RCC 7860 (cell line): ENCODE results near the gene NOL6.

Experiments used
- DNase-seq: peaks from one replicate; pipeline ENCODE4 v3.0.0-alpha.2; 2015; ENCODE audit warnings: low spot score
- FAIRE-seq: peaks from 2 replicates; lab custom pipeline; 2012; peaks lifted over from hg19 to GRCh38; lab: Jason Lieb, UNC

The NOL6 gene

GRCh38 chr9:33453286-33453860 is 20.4 kb downstream of the NOL6 start:
- FAIRE-seq: no peak
- no peak for DNase-seq

DNA sequence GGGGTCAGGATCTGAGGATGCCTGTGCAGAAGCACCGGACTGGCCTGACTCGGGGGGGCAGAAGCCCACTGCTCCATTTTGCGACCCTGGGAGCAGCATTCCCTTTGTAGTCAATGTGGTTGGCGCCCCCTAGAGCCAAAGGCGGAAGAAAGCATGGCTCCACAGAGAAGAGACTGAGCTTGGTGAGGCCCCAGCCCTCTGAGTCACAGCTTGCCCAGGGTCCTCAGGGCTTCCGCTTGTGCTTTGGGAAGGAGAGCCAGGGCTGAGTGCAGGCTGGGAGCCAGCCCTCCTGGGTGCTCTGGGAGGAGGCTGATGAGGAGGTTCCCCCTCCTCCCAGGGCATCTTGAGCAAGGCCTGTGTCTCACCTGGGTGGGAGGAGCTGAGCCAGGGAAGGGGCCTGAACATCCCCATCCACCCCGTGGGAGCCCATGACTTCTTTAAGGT is 20.9 kb downstream of the NOL6 start:
- DNase-seq (peak; percentile 40), FAIRE-seq (no peak)

GRCh38 chr9:33450621-33451146 is 23.0 kb downstream of the NOL6 start:
- no peak for FAIRE-seq

DNA sequence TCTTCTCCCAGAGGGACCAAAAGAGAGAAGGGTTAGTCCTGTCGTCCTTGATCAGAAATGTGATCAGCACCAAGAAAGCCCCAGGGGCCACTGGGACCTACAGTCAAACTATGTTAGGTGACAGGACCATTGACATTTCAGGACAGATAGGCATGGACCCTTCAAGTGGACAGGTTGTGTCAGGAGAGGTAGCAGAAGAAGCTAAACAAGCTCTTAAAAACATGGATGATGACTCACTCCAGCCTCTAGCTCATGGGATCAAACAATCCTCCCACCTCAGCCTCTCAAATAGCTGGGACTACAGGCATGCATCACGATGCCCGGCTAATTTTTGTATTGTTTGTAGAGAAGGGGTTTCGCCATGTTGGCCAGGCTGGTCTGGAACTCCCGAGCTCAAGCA is 24.0 kb downstream of the NOL6 start:
- FAIRE-seq: no peak
- DNase-seq: no peak

More at GRCh38 chr9:33450621-33451146, 23.0 kb downstream of the NOL6 start:
- DNase-seq: no peak

- no peak for DNase-seq
- no peak for FAIRE-seq
These were observed 25.7 kb downstream of the NOL6 start for GRCh38 chr9:33447799-33448553.

DNA sequence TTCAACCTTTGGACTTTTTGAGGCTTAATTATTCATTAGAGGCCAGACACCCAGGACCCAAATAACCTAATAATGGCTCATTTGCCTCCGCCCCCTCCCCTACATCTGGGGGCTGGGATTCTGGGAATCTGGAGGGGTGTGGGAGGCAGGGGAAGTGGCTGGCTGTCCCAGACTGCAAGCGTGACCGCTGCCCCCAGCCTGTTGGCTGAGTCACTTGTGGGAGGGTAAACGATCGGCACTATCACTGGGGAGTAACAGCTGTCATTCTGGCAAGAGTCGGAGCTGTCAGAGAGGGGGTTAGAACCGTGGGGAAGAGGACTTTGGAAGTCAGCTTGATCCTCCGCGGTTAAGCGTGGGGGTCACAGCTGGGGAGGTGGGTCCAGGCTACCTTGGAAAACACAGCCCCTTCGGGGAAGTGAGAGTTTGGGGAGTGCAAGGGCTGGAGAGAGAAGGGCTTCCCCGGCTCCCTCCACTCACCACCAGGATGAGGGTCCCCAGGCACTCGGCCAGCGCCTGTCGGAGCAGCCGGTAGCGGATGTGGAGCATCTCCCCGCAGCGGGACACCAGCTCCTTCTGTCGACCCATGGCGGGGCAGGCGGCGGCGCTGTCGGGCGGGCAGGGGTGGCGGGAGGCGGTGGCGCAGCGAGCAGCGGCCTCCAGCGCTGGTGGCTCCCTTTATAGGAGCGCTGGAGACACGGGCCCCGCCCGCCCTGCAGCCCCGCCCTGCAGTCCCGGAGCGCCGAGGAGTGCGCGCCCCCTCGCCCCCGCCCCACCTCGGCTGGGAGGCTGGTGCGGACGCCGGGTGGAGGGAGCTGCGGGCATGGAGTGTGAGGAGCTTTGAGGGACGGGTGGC is 26.6 kb downstream of the NOL6 start, which contains the start of gene AQP3:
Gene AQP3, minus strand, starts transcription at position 648 of the 853 bp plus-strand sequence. Its CDS starts 63 bp downstream, at position 585.
- FAIRE-seq (peak; percentile 78), DNase-seq (peak; percentile 67)

DNA sequence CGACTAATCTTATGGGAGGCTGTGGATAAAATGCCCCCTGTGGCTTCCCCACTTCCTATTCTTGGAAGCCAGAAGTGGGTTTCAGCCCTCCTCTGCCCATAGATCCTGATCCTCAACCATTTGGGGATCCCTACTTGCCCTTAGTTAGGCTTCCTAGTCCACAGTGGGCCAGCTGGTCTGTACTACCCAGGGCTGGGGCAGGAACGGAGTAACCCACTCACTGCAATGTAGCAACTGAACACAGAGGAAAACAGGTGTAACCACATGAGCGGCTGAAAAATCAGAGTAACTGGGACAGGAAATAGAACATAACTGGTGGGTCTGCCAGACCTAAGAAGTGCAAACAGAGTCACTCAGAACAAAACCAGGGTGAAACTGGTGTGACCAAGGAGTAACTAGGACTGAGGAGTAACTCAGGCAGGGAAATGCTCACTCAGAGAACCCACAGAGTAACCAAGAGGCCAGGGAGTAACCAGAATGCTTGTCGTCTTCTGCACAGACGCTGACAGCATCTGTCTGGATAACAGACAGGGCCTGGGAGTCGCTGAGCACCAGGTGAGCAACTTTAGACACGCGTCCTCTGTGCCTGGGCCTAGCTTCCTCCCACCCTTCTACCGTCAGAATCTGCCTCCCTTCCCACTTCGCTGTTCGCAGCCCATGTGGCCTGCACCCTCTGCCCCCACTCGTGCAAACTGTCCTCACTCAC is 27.3 kb downstream of the NOL6 start:
- peak; percentile 50 for DNase-seq
- no peak for FAIRE-seq

GRCh38 chr9:33445389-33446239 is 28.1 kb downstream of the NOL6 start:
- DNase-seq (no peak), FAIRE-seq (no peak)

- no peak for DNase-seq
- FAIRE-seq: no peak
These were observed 30.1 kb downstream of the NOL6 start for GRCh38 chr9:33443464-33444154.

DNA sequence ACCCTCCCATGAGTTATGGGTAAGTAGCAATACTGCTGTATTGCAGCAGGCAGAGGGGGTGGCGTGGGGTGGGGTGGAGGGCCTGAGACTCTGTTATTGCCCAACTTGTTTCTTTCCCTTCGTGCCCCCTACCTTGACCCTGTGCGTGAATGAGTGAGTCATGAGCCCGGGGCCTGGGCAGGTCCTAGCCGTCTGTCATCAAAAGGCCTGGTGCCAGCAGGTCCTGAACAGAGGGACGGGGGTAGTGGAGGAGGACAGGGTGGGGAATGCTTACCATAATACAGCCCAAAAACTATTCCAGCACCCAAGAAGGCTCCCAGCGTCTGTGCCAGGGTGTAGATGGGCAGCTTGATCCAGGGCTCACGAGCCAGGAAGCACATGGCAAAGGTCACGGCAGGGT is 30.7 kb downstream of the NOL6 start:
- FAIRE-seq (no peak), DNase-seq (no peak)

DNA sequence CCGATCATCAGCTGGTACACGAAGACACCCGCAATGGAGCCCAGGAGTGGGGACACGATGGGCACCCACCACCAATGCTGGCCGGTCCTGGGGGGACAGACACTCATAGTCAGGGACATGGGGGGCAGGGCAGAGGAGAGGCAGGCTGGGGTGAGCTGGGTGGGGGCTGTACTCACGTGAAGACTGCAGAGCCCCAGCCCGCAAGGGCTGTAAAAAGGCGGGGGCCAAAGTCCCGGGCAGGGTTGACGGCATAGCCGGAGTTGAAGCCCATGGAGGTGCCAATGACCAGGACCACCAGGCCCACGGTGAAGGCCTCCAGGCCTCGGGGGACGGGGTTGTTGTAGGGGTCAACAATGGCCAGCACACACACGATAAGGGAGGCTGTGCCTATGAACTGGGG is 31.6 kb downstream of the NOL6 start:
- FAIRE-seq (no peak), DNase-seq (no peak)

DNA sequence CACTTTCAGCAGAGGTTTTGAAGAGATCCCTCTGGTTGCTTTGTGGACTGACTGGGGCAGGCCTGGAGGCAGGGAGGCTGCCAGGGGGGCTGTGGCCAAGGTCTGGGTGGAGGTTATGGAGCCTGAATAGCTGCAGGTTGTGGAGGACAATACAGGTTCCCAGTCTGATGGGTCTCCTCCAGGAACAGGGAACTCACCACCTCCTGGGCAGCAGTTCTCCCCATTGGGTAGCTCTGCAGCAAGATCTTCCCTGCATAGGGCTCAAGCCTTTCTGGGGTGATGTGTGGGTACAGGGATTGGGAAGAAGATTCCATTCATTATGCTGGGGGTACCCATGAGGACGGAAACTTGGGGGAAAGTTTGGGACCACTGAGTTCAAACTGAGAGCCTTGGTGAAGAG is 33.1 kb downstream of the NOL6 start:
- DNase-seq (no peak), FAIRE-seq (no peak)

DNA sequence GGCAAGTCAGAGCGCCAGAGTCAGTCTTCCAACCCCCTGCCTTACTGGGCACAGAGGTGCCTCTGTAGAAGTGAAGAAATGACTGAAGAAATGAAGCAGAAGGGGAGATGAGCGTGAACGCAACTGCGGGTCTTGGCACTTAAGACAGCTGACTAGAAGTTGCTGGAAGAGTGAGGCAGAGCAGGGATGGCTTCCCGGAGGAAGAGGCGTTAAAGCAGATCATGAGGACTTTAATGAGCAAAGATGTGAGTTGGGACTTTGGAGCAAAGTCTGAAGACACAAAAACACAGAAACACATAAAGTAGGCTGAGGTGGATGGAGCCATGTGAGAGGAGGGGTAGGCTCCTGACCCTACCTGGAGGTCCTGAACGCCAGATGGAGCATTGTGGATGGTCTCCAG is 33.5 kb downstream of the NOL6 start:
- no peak for FAIRE-seq

DNA sequence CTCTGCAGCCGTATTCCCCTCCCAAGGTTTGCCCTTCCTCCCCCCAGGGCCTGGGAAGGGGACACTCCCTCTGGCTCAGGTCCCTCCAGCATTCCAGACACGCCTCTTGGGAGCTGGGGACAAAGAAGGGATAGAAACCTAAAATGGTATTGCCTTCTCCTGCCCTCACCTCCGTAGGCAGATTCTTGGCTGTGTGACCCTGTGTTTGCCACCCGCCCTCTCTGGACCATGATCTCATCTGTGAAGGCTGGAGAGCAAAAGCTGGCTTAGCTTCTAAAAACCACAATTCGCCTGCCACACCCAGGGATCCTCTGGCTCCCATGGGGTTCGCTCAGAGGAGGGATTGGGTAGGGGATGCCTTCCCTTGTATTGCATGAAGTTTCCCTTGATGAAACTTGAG is 34.0 kb downstream of the NOL6 start:
- FAIRE-seq (no peak), DNase-seq (no peak)

More for the DNA sequence above, 33.5 kb downstream of the NOL6 start:
- no peak for DNase-seq

- no peak for FAIRE-seq
- DNase-seq: no peak
These were observed 34.6 kb downstream of the NOL6 start for GRCh38 chr9:33438926-33439680.

- DNase-seq: no peak
- FAIRE-seq: no peak
These were observed 35.8 kb downstream of the NOL6 start for GRCh38 chr9:33437898-33438297.

DNA sequence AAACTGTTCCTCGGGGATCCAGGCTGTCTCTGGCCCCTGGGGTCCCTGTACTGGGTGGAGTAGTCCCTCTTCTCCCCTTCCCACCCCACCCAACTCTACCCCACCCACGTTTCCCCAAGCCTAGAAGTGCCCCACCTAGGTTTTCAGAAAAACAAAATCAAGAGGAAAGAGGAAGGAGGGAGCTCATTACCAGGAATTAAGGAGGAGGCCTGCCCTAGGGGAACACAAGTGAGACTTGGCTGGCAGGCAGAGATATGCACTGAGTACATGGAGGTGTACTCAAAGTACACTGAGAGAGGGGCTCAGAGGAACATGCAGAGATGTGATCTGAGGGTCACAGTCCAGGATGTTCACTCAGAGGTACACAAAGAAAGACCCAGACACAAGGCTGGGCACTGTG is 36.5 kb downstream of the NOL6 start:
- no peak for FAIRE-seq
- no peak for DNase-seq

DNA sequence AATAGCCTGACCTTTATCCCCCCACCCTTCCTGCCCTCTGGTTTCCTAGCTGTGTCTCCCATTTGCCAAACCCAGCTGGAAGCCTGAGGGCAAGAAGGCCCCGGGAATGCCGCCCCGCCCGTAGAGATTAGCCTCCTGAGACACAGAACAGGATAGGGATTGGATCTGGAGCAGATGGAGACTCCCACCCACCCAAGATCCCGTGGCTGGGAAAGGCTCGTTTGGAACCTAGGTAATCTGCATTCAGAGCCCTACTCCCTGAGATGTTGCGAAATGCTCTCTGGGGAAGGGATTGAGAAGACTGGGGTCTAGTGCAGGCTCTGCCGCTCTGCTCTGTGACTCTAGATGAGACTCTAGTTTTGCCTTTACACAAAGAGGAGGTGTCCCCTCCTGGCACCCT is 37.3 kb downstream of the NOL6 start:
- FAIRE-seq: no peak

More for the DNA sequence above, 37.3 kb downstream of the NOL6 start:
- no peak for DNase-seq
